HCT116 (cell line): ENCODE results near the gene SCAF8. TPM values are rescaled to one million over a fixed set of nuclear protein-coding genes. Genes with fewer than 3 reads are reported as not detected.

Source experiments
- ATAC-seq: fragments of 200-7000 bp; cut with Tn5 transposase; 2 replicates; pipeline ENCODE4 v1.9.1; 2020; ENCODE audit warnings: mild to moderate bottlenecking, moderate library complexity
- BruUV-seq: library from RNA; stranded (reverse); fragments of 400-500 nt; replicated peaks from 2 replicates; lab custom pipeline; 2021; lab: Mats Ljungman, UMichigan
- CTCF ChIA-PET: fragments of 300-600 bp; sonication (Branson Sonifier 250); formaldehyde crosslinking; loops from one replicate; lab custom pipeline; 2021; ENCODE audit warnings: antibody characterized with exemption; lab: Charles Lee
- POLR2A ChIA-PET: fragments of 300-600, 350-600 bp; sonication (Branson Sonifier 250); formaldehyde crosslinking; loops from one replicate; lab custom pipeline; 2021; ENCODE audit warnings: antibody characterized with exemption; lab: Charles Lee
- RAD21 ChIA-PET, 2 experiments: fragments of 300-600 bp; sonication (Branson Sonifier 250); formaldehyde crosslinking; loops; one replicate each; lab custom pipeline; 2023; ENCODE audit warnings: low total read pairs in 2 of 2; ENCODE audit not compliant: uncharacterized antibody in 2 of 2, unreplicated experiment in 2 of 2, low non-redundant PET in 1 of 2; lab: Charles Lee
- DNase-seq: peaks from one replicate; pipeline ENCODE4 v3.0.0-alpha.2; 2010; ENCODE audit warnings: low read depth, low spot score
- H2AFZ ChIP-seq: fragments of 200-600 bp; shearing (Covaris generic), sonication (generic); 2 replicates; pipeline ENCODE4 v1.6.1; 2017; ENCODE audit warnings: low read depth, mixed run types, mixed read lengths, antibody characterized with exemption, low read length; ENCODE audit not compliant: poor library complexity, severe bottlenecking
- H3K27ac ChIP-seq: 2 replicates; pipeline ENCODE4 v1.5.1; 2012; ENCODE audit warnings: low read depth, low read length
- H3K27me3 ChIP-seq: fragments of 200-600 bp; sonication (generic); 2 replicates; pipeline ENCODE4 v1.6.1; 2016; ENCODE audit warnings: mixed run types, low read length, mixed read lengths; ENCODE audit not compliant: insufficient read depth
- H3K36me3 ChIP-seq, 2 experiments: fragments of 200-500 bp in 1 of 2; fragments of 200-600 bp in 1 of 2; sonication (Bioruptor generic) in 1 of 2; sonication (generic) in 1 of 2; 2 replicates each; pipeline versions ENCODE4 v1.5.1 to v1.6.1; 2014 to 2016; ENCODE audit warnings: low read length in 2 of 2, inconsistent platforms in 1 of 2, mixed read lengths in 1 of 2, mixed run types in 1 of 2; ENCODE audit not compliant: insufficient read depth in 2 of 2, control insufficient read depth in 1 of 2
- H3K4me1 ChIP-seq, 2 experiments: fragments of 200-600 bp in 1 of 2; sonication (generic) in 1 of 2; 2 replicates each; pipeline versions ENCODE4 v1.5.1 to v1.6.1; 2012 to 2017; ENCODE audit warnings: low read length in 2 of 2, inconsistent platforms in 1 of 2, mild to moderate bottlenecking in 1 of 2, mixed read lengths in 1 of 2, mixed run types in 1 of 2, moderate library complexity in 1 of 2; ENCODE audit not compliant: insufficient read depth in 2 of 2, control insufficient read depth in 1 of 2
- H3K4me2 ChIP-seq: fragments of 200-600 bp; sonication (generic); 2 replicates; pipeline ENCODE4 v1.6.1; 2017; ENCODE audit warnings: mixed run types, low read length, mixed read lengths
- H3K4me3 ChIP-seq, 2 experiments: fragments of 200-600 bp in 1 of 2; sonication (generic) in 1 of 2; replicated peaks in 1 of 2; 2 replicates each; pipeline ENCODE4 v1.5.1; 2011 to 2016; ENCODE audit warnings: low read length in 2 of 2, control low read depth in 1 of 2, low read depth in 1 of 2, mild to moderate bottlenecking in 1 of 2, mixed read lengths in 1 of 2, mixed run types in 1 of 2
- H3K79me2 ChIP-seq: fragments of 200-600 bp; sonication (generic); 2 replicates; pipeline ENCODE4 v1.6.1; 2017; ENCODE audit warnings: mild to moderate bottlenecking, mixed run types, low read length, moderate library complexity, mixed read lengths; ENCODE audit not compliant: insufficient read depth
- H3K9ac ChIP-seq: fragments of 200-600 bp; sonication (generic); 2 replicates; pipeline ENCODE4 v1.6.1; 2016; ENCODE audit warnings: low read length, mixed read lengths
- H3K9me2 ChIP-seq: fragments of 200-600 bp; sonication (generic), shearing (Covaris generic); 2 replicates; pipeline ENCODE4 v1.6.1; 2017; ENCODE audit warnings: mixed run types, mild to moderate bottlenecking, moderate library complexity; ENCODE audit not compliant: insufficient read depth
- H3K9me3 ChIP-seq, 2 experiments: fragments of 200-500 bp in 1 of 2; fragments of 200-600 bp in 1 of 2; sonication (Bioruptor generic) in 1 of 2; sonication (generic) in 1 of 2; 2 replicates each; pipeline ENCODE4 v1.6.1; 2014 to 2017; ENCODE audit warnings: low read length in 2 of 2, mixed read lengths in 2 of 2, inconsistent platforms in 1 of 2, low read depth in 1 of 2, mild to moderate bottlenecking in 1 of 2, mixed run types in 1 of 2, moderate library complexity in 1 of 2; ENCODE audit not compliant: control insufficient read depth in 1 of 2, insufficient read depth in 1 of 2
- H4K20me1 ChIP-seq: fragments of 200-600 bp; sonication (generic), shearing (Covaris generic); 2 replicates; pipeline ENCODE4 v1.6.1; 2017; ENCODE audit warnings: mixed run types, mild to moderate bottlenecking, moderate library complexity; ENCODE audit not compliant: insufficient read depth
- CEBPB ChIP-seq: IDR thresholded peaks from 2 replicates; pipeline ENCODE4 v1.6.1; 2012; ENCODE audit warnings: low read depth
- EZH2phosphoT487 ChIP-seq: fragments of 200-600 bp; IDR thresholded peaks from 2 replicates; pipeline ENCODE4 v1.6.1; 2018; ENCODE audit warnings: antibody characterized with exemption, borderline replicate concordance
- FOSL1 ChIP-seq: IDR thresholded peaks from 2 replicates; pipeline ENCODE4 v1.6.1; 2012; ENCODE audit warnings: low read depth
- POLR2A ChIP-seq: IDR thresholded peaks from 2 replicates; pipeline ENCODE4 v1.7.0; 2011; ENCODE audit warnings: borderline replicate concordance; ENCODE audit not compliant: insufficient read depth, insufficient read length; ENCODE audit errors: extremely low read depth
- TCF7L2 ChIP-seq: IDR thresholded peaks from 2 replicates; pipeline ENCODE4 v1.7.0; 2011; ENCODE audit warnings: borderline replicate concordance, inconsistent platforms; ENCODE audit not compliant: insufficient read depth, insufficient read length; ENCODE audit errors: extremely low read depth
- YY1 ChIP-seq: IDR thresholded peaks from 2 replicates; pipeline ENCODE4 v1.6.1; 2011; ENCODE audit warnings: low read length, low read depth, moderate library complexity, mild to moderate bottlenecking; ENCODE audit not compliant: insufficient replicate concordance; ENCODE audit errors: extremely low read depth
- ZFX ChIP-seq: fragments of 450-650 bp; IDR thresholded peaks from 2 replicates; pipeline ENCODE4 v1.6.1; 2017
- intact Hi-C: fragments of 100-400 bp; cut with micrococcal nuclease; formaldehyde crosslinking; loops from 2 replicates; pipeline ENCODE4 v1.10.0; 2022
- total RNA-seq: library from RNA; stranded (reverse); gene quantifications from one replicate; pipeline ENCODE4 v1.2.1, GENCODE V29; 2021; ENCODE audit not compliant: unreplicated experiment
- TF ChIP-seq, protein P1 (sequence below): IDR thresholded peaks from 2 replicates; pipeline ENCODE4 v1.6.1; 2012; ENCODE audit warnings: low read depth

Gene SCAF8
- total RNA-seq, 1 experiment from 2014 or later, result 34.6 TPM

DNA sequence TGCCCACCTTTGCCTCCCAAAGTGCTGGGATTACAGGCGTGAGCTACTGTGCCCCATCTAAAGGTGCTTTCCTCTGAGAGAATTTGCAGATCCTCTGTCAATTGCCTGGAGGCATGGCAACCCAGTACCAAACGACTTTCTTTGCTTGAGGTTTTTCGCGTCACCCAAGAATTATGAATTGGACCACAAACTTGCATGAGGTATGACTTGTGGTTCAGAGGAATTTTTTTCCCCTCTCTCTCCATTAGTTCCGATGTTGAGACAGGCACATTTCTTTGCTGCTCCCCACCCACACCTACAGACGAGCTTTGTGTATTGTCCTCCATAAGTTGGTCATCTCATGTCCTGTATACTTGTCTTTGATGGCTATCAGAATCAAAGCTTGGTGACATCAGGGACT is 11.8 kb upstream of the SCAF8 start (continued):
- TF ChIP-seq, protein P1, sequence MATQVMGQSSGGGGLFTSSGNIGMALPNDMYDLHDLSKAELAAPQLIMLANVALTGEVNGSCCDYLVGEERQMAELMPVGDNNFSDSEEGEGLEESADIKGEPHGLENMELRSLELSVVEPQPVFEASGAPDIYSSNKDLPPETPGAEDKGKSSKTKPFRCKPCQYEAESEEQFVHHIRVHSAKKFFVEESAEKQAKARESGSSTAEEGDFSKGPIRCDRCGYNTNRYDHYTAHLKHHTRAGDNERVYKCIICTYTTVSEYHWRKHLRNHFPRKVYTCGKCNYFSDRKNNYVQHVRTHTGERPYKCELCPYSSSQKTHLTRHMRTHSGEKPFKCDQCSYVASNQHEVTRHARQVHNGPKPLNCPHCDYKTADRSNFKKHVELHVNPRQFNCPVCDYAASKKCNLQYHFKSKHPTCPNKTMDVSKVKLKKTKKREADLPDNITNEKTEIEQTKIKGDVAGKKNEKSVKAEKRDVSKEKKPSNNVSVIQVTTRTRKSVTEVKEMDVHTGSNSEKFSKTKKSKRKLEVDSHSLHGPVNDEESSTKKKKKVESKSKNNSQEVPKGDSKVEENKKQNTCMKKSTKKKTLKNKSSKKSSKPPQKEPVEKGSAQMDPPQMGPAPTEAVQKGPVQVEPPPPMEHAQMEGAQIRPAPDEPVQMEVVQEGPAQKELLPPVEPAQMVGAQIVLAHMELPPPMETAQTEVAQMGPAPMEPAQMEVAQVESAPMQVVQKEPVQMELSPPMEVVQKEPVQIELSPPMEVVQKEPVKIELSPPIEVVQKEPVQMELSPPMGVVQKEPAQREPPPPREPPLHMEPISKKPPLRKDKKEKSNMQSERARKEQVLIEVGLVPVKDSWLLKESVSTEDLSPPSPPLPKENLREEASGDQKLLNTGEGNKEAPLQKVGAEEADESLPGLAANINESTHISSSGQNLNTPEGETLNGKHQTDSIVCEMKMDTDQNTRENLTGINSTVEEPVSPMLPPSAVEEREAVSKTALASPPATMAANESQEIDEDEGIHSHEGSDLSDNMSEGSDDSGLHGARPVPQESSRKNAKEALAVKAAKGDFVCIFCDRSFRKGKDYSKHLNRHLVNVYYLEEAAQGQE, result no peak

DNA sequence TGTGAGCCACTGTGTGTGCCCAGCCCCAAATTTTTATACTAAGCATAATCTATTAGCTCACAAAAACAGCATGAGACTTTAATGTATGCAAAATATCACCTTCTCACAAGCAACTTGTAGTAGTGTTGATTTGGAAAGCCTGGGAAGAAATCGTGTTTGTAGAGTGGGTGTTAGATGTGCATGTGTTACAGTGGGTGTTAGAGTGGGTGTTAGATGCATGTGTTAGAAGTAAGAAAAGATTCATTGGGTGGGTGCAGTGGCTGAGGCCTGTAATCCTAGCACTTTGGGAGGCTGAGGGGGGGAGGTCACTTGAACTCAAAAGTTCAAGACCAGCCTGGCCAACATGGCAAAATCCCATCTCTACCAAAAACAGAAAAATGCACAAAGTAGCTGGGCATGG is 6.3 kb upstream of the SCAF8 start:
- Histone ChIP-seq H3K4me1 (peaks cover 0 to 6% of the 10 kb centered on the region in 2 experiments; a peak in 2 of 4 replicates), H3K27ac (no peak overlapping the region), H3K4me2 (no peak overlapping the region), H3K36me3 (no peaks in the 10 kb centered on the region), H3K9ac (no peak overlapping the region), H3K4me3 (no peak overlapping the region), H3K9me2 (no peaks in the 10 kb centered on the region), H3K27me3 (no peaks in the 10 kb centered on the region), H3K9me3 (no peaks in the 10 kb centered on the region), H3K79me2 (no peaks in the 10 kb centered on the region), H4K20me1 (no peaks in the 10 kb centered on the region), H2AFZ (no peak overlapping the region)
- intact Hi-C loops, result no loop called here
- DNase-seq, result no peak
- RAD21 ChIA-PET, result no interaction called here
- TF ChIP-seq POLR2A, result no peak
- TF ChIP-seq YY1, result no peak
- no peak for TF ChIP-seq CEBPB
- TF ChIP-seq ZFX, result no peak
- TF ChIP-seq TCF7L2, result no peak
- TF ChIP-seq EZH2phosphoT487, result no peak
- no peak for TF ChIP-seq FOSL1
- POLR2A ChIA-PET, result no interaction called here
- no peak for ATAC-seq
- BruUV-seq, result no TSS peak
- CTCF ChIA-PET, result no interaction called here
